GDM1 (cell line): ENCODE measurements around the gene NDUFS2.

ENCODE experiments used
- DNase-seq: peaks from one replicate; lab custom pipeline; 2025; lab: John Stamatoyannopoulos, UW

NDUFS2 gene

GRCh38 chr1:161172776-161173376 lies 29.3 kb upstream of the NDUFS2 start:
- DNase-seq: no peak

GRCh38 chr1:161173711-161174110 lies 28.5 kb upstream of the NDUFS2 start:
- DNase-seq: no peak

- no peak for DNase-seq
Observed at GRCh38 chr1:161174911-161175310, 27.3 kb upstream of the NDUFS2 start.

GRCh38 chr1:161175771-161176453 lies 26.3 kb upstream of the NDUFS2 start:
- DNase-seq: no peak

GRCh38 chr1:161176468-161177111 lies 25.6 kb upstream of the NDUFS2 start:
- no peak for DNase-seq

- DNase-seq: peak; percentile 63
Observed at GRCh38 chr1:161177112-161177935, 24.8 kb upstream of the NDUFS2 start, which contains the start of gene B4GALT3. B4GALT3 (minus strand) TSS chr1:161177507; CDS start chr1:161176060, 1,447 bp downstream.

- no peak for DNase-seq
Observed at GRCh38 chr1:161177936-161178244, 24.3 kb upstream of the NDUFS2 start.

- DNase-seq: no peak
Observed at GRCh38 chr1:161179698-161180097, 22.5 kb upstream of the NDUFS2 start.

- peak; percentile 18 for DNase-seq
Observed at GRCh38 chr1:161180639-161181038, 21.5 kb upstream of the NDUFS2 start.

GRCh38 chr1:161182214-161182613 lies 20.0 kb upstream of the NDUFS2 start:
- no peak for DNase-seq

GRCh38 chr1:161185282-161185682 lies 16.9 kb upstream of the NDUFS2 start:
- peak; percentile 97 for DNase-seq

- peak; percentile 19 for DNase-seq
Observed at GRCh38 chr1:161185732-161186311, 16.3 kb upstream of the NDUFS2 start.

GRCh38 chr1:161187311-161187710 lies 14.9 kb upstream of the NDUFS2 start:
- no peak for DNase-seq

- DNase-seq: no peak
Observed at GRCh38 chr1:161188381-161188780, 13.8 kb upstream of the NDUFS2 start.

GRCh38 chr1:161189036-161189435 lies 13.1 kb upstream of the NDUFS2 start:
- no peak for DNase-seq

- peak; percentile 30 for DNase-seq
Observed at GRCh38 chr1:161190962-161191521, 11.1 kb upstream of the NDUFS2 start.

GRCh38 chr1:161191971-161192370 lies 10.2 kb upstream of the NDUFS2 start:
- DNase-seq: no peak

- peak; percentile 64 for DNase-seq
Observed at GRCh38 chr1:161192476-161193465, 9.4 kb upstream of the NDUFS2 start.

GRCh38 chr1:161193561-161194235 lies 8.5 kb upstream of the NDUFS2 start:
- DNase-seq: no peak

- DNase-seq: no peak
Observed at GRCh38 chr1:161195171-161195570, 7.0 kb upstream of the NDUFS2 start.
